Karpas-422 (cell line): Measurements from ENCODE around the gene TMEM69. TPM values are rescaled to one million over a fixed set of nuclear protein-coding genes. Genes with fewer than 3 reads are reported as not detected.
A peak's percentile ranks its signal among the peaks of the same experiment; 100 is the strongest.

Experiments
- DNase-seq: peaks from one replicate; pipeline ENCODE4 v3.0.0-alpha.2; 2015
- H2AFZ ChIP-seq: fragments of 200-600 bp; sonication (generic); 2 replicates; pipeline ENCODE4 v1.6.1; 2014; ENCODE audit warnings: antibody characterized with exemption, low read length, mixed read lengths
- H3K27ac ChIP-seq: fragments of 200-600 bp; sonication (generic); 2 replicates; pipeline ENCODE4 v1.5.1; 2014; ENCODE audit warnings: mild to moderate bottlenecking, low read length, moderate library complexity
- H3K27me3 ChIP-seq: fragments of 200-600 bp; sonication (generic); 2 replicates; pipeline ENCODE4 v1.6.1; 2014; ENCODE audit warnings: low read length, mixed read lengths
- H3K36me3 ChIP-seq: fragments of 200-600 bp; sonication (generic); 2 replicates; pipeline ENCODE4 v1.6.1; 2014; ENCODE audit warnings: low read length, mixed read lengths; ENCODE audit not compliant: insufficient read depth
- H3K4me1 ChIP-seq: fragments of 200-600 bp; sonication (generic); 2 replicates; pipeline ENCODE4 v1.6.1; 2014; ENCODE audit warnings: mild to moderate bottlenecking, low read length, mixed read lengths
- H3K4me2 ChIP-seq: fragments of 200-600 bp; sonication (generic); 2 replicates; pipeline ENCODE4 v1.6.1; 2014; ENCODE audit warnings: low read length, low read depth, mild to moderate bottlenecking; ENCODE audit not compliant: poor library complexity, severe bottlenecking
- H3K4me3 ChIP-seq: fragments of 200-600 bp; sonication (generic); 2 replicates; pipeline ENCODE4 v1.5.1; 2014; ENCODE audit warnings: mild to moderate bottlenecking, antibody characterized with exemption, low read length, mixed read lengths
- H3K79me2 ChIP-seq: fragments of 200-600 bp; sonication (generic); 2 replicates; pipeline ENCODE4 v1.6.1; 2014; ENCODE audit warnings: mild to moderate bottlenecking, low read length, mixed read lengths
- H3K9ac ChIP-seq: fragments of 200-600 bp; sonication (generic); 2 replicates; pipeline ENCODE4 v1.6.0; 2014; ENCODE audit warnings: low read length
- H3K9me2 ChIP-seq: fragments of 200-600 bp; sonication (generic), shearing (Covaris generic); replicated peaks from 2 replicates; pipeline ENCODE4 v1.6.0; 2014; ENCODE audit warnings: mild to moderate bottlenecking, low read length, moderate library complexity; ENCODE audit not compliant: insufficient read depth
- H3K9me3 ChIP-seq: fragments of 300-700, 200-600 bp; sonication (generic); 2 replicates; pipeline ENCODE4 v1.6.1; 2014; ENCODE audit warnings: low read length, mixed read lengths
- H4K20me1 ChIP-seq: fragments of 200-600 bp; sonication (generic); 2 replicates; pipeline ENCODE4 v1.6.1; 2014; ENCODE audit warnings: mild to moderate bottlenecking, antibody characterized with exemption, low read length, low read depth; ENCODE audit not compliant: insufficient read depth
- total RNA-seq: library from RNA; depleted of rRNA; stranded (reverse); fragments of >200 nt; shearing (Covaris generic); gene quantifications from 2 replicates; pipeline ENCODE4 v1.2.3, GENCODE V29; 2014; ENCODE audit warnings: low replicate concordance; rRNA removed

The TMEM69 gene
- total RNA-seq: 28.9 and 86.1 TPM in 2 replicates

GRCh38 chr1:45687754-45688740, at the start of gene TMEM69:
Gene TMEM69, plus strand, starts transcription at chr1:45688181. Its CDS starts 2,888 bp downstream, at chr1:45691069.
- Histone ChIP-seq H3K36me3 (peaks cover 13% of the 10 kb centered on the region; the same call in 1 of the 2 replicates), H3K4me1 (peaks cover 31% of the 10 kb centered on the region), H3K9me3 (no peaks in the 10 kb centered on the region), H4K20me1 (peaks cover 12% of the 10 kb centered on the region; the same call in 1 of the 2 replicates), H3K27me3 (no peaks in the 10 kb centered on the region), H3K4me3 (peak within 1 kb of the TSS; percentile 95), H3K9me2 (no peaks in the 10 kb centered on the region), H3K9ac (peak within 1 kb of the TSS; percentile 94), H3K4me2 (peak within 1 kb of the TSS; percentile 89), H2AFZ (no peak within 1 kb of the TSS; the same call in 1 of the 2 replicates), H3K79me2 (peaks cover 73% of the 10 kb centered on the region), H3K27ac (peak within 1 kb of the TSS; percentile 93)
- DNase-seq: peak; percentile 97

- Histone ChIP-seq H3K36me3 (peaks cover 73% of the 10 kb centered on the region), H3K9me3 (no peaks in the 10 kb centered on the region), H3K9ac (no peak overlapping the region), H3K4me3 (no peak overlapping the region), H3K27me3 (no peaks in the 10 kb centered on the region), H2AFZ (no peak overlapping the region), H3K4me2 (no peak overlapping the region), H3K27ac (no peak overlapping the region), H3K9me2 (no peaks in the 10 kb centered on the region), H3K4me1 (peaks cover 15% of the 10 kb centered on the region), H4K20me1 (peaks cover 16% of the 10 kb centered on the region; the same call in 1 of the 2 replicates), H3K79me2 (peaks cover 59% of the 10 kb centered on the region)
- no peak for DNase-seq
These were observed 47.7 kb upstream of the TMEM69 start for GRCh38 chr1:45640293-45640692.

- no peaks in the 10 kb centered on the region for H3K27me3 ChIP-seq
- H3K36me3 ChIP-seq: peaks cover 47% of the 10 kb centered on the region
- no peak overlapping the region for H3K4me2 ChIP-seq
- H3K27ac ChIP-seq: no peak overlapping the region
- no peak for DNase-seq
- peaks cover 29% of the 10 kb centered on the region for H4K20me1 ChIP-seq
- H3K9ac ChIP-seq: no peak overlapping the region
- peaks cover 45% of the 10 kb centered on the region for H3K4me1 ChIP-seq
- H3K4me3 ChIP-seq: no peak overlapping the region
- no peak overlapping the region for H2AFZ ChIP-seq
- peaks cover 77% of the 10 kb centered on the region for H3K79me2 ChIP-seq
- no peaks in the 10 kb centered on the region for H3K9me3 ChIP-seq
- no peaks in the 10 kb centered on the region for H3K9me2 ChIP-seq
These were observed 44.7 kb upstream of the TMEM69 start for GRCh38 chr1:45643321-45643720.

GRCh38 chr1:45643978-45644377, 44.0 kb upstream of the TMEM69 start:
- H3K9me3 ChIP-seq: no peaks in the 10 kb centered on the region
- peaks cover 41% of the 10 kb centered on the region for H3K36me3 ChIP-seq
- no peaks in the 10 kb centered on the region for H3K27me3 ChIP-seq
- peaks cover 49% of the 10 kb centered on the region for H3K4me1 ChIP-seq
- no peak for DNase-seq
- H4K20me1 ChIP-seq: peaks cover 29% of the 10 kb centered on the region
- H3K4me2 ChIP-seq: peak overlapping the region; percentile 61
- H2AFZ ChIP-seq: no peak overlapping the region
- no peaks in the 10 kb centered on the region for H3K9me2 ChIP-seq
- H3K27ac ChIP-seq: peak overlapping the region; percentile 72
- H3K4me3 ChIP-seq: no peak overlapping the region
- peaks cover 80% of the 10 kb centered on the region for H3K79me2 ChIP-seq
- H3K9ac ChIP-seq: no peak overlapping the region

- Histone ChIP-seq H3K9ac (no peak overlapping the region), H3K9me2 (no peaks in the 10 kb centered on the region), H3K27me3 (no peaks in the 10 kb centered on the region), H3K79me2 (peaks cover 84% of the 10 kb centered on the region), H4K20me1 (peaks cover 30% of the 10 kb centered on the region), H3K36me3 (peaks cover 42% of the 10 kb centered on the region), H3K27ac (peak overlapping the region; percentile 72), H2AFZ (no peak overlapping the region), H3K4me1 (peaks cover 54% of the 10 kb centered on the region), H3K9me3 (no peaks in the 10 kb centered on the region), H3K4me2 (peak overlapping the region; percentile 61), H3K4me3 (peak overlapping the region; percentile 17)
- DNase-seq: peak; percentile 85
These were observed 43.3 kb upstream of the TMEM69 start for GRCh38 chr1:45644661-45645060.

DNA sequence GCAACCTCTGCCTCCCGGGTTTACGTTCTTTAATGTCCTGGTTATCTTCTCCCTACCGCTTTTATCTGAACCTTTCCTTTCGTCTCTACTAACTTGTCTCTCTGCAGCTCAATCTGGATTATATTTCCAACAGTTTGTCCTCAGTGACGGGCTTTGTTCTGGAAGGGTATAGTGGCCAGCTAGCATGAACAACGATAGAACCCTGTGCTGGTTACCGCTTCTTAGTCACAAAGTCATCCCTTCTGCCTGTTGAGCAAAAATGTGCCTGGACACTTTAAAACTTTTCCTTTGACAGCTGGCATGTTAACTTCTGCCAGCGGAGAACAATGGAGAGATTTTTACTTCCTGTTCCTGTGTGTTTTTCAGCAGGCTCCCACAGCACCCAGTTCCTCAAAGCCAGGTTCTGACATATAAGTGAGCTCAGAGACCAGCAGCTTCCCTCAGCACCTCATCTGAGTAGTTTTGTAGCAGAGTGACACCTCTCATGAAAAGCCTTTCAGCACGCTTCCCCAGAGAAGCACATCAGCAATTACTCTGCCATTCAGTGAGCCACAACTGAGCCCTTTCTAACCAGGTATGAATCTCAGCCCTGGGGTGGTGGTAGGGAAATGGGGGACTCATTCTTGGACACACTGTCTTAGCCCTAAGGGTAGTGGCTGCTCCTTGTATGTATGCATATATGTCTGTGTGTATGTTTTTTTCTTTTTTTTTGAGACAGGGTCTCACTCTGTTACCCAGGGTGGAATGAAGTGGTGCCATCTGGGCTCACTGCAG, 40.5 kb upstream of the TMEM69 start:
- H3K9me2 ChIP-seq: no peaks in the 10 kb centered on the region
- H4K20me1 ChIP-seq: peaks cover 35% of the 10 kb centered on the region
- peaks cover 61% of the 10 kb centered on the region for H3K4me1 ChIP-seq
- no peak for DNase-seq
- H3K79me2 ChIP-seq: peaks cover 88% of the 10 kb centered on the region
- H3K9ac ChIP-seq: no peak overlapping the region
- no peak overlapping the region for H3K27ac ChIP-seq
- no peaks in the 10 kb centered on the region for H3K27me3 ChIP-seq
- no peaks in the 10 kb centered on the region for H3K9me3 ChIP-seq
- H2AFZ ChIP-seq: no peak overlapping the region
- H3K4me2 ChIP-seq: no peak overlapping the region
- H3K4me3 ChIP-seq: no peak overlapping the region
- H3K36me3 ChIP-seq: peaks cover 37% of the 10 kb centered on the region; the same call in 1 of the 2 replicates

DNA sequence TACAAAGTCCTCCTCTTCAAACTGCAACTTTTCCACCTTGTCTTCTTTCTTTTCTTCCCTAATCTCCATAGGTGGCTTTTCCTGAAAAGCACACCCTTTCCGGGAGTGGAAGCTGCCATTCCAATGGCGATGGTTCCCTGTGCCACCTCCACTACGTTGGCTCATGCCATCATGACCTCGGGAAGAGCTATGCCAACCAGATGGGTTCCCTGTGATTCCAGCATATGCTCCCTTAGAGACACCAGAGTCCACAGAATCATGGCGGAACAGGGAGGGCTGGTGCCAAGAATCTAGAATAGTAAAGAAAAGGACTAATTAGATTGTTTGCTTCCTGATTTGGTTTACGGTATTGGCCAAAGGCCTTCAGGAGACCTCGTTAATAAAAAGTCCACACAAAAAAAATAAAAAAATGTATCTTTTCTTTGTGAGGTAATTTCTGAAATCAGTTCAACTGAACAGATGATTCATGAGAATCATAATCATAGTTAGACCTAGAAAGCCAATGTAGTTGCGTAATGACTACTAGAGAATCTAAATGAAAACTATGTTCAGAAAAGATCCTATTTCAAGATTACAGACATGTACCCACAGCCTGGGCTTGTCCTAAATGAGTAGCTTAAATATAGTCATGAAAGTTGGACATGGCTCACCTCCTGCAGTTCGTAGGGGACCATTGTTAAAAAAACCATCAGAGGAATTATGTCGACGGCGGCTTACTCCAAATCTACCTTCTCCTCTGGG, 33.3 kb upstream of the TMEM69 start:
- Histone ChIP-seq H3K9ac (no peak overlapping the region), H3K36me3 (peaks cover 71% of the 10 kb centered on the region), H4K20me1 (peaks cover 7% of the 10 kb centered on the region; the same call in 1 of the 2 replicates), H3K27me3 (no peaks in the 10 kb centered on the region), H3K79me2 (peaks cover 76% of the 10 kb centered on the region), H3K4me2 (no peak overlapping the region), H3K4me3 (no peak overlapping the region), H2AFZ (no peak overlapping the region), H3K4me1 (peaks cover 6% of the 10 kb centered on the region), H3K9me2 (no peaks in the 10 kb centered on the region), H3K9me3 (no peaks in the 10 kb centered on the region), H3K27ac (no peak overlapping the region)
- no peak for DNase-seq
